IMR-90 (cell line): ENCODE data around the gene TMEM144. TPM values are rescaled to one million over a fixed set of nuclear protein-coding genes. Genes with fewer than 3 reads are reported as not detected.

ENCODE experiments used
- ATAC-seq: fragments of 200-7000 bp; cut with Tn5 transposase; 2 replicates; pipeline ENCODE4 v1.9.1; 2020; ENCODE audit warnings: low read depth, mild to moderate bottlenecking, moderate library complexity
- BruUV-seq: library from RNA; stranded (reverse); fragments of 400-500 nt; replicated peaks from 2 replicates; lab custom pipeline; 2021; lab: Mats Ljungman, UMichigan
- CTCF ChIA-PET: fragments of 300-600 bp; formaldehyde crosslinking; extraction: SDS; loops from one replicate; lab custom pipeline; 2021; ENCODE audit warnings: antibody characterized with exemption; lab: Yijun Ruan, JAX
- POLR2A ChIA-PET: fragments of 300-600 bp; sonication (Branson Sonifier 250); formaldehyde crosslinking; loops from one replicate; lab custom pipeline; 2022; ENCODE audit warnings: antibody characterized with exemption; ENCODE audit not compliant: unreplicated experiment; lab: Charles Lee
- DNase-seq: peaks from one replicate; pipeline ENCODE4 v3.0.0; 2013
- H2AFZ ChIP-seq: replicated peaks from 2 replicates; pipeline ENCODE3; 2013; ENCODE audit warnings: low read length, mild to moderate bottlenecking; ENCODE audit not compliant: poor library complexity
- H2AK5ac ChIP-seq: 2 replicates; pipeline ENCODE4 v1.6.1; 2013; ENCODE audit warnings: low read depth, low read length, inconsistent platforms
- H2AK9ac ChIP-seq: replicated peaks from 2 replicates; pipeline ENCODE3; 2013; ENCODE audit warnings: mild to moderate bottlenecking, low read depth, low read length, moderate library complexity; ENCODE audit not compliant: poor library complexity
- H2BK120ac ChIP-seq: 2 replicates; pipeline ENCODE4 v1.6.1; 2013; ENCODE audit warnings: low read depth, low read length, inconsistent platforms
- H2BK15ac ChIP-seq: 3 replicates; pipeline ENCODE4 v1.6.1; 2013; ENCODE audit warnings: low read depth, low read length, inconsistent platforms
- H2BK20ac ChIP-seq: 2 replicates; pipeline ENCODE4 v1.6.1; 2013; ENCODE audit warnings: low read depth, mild to moderate bottlenecking, inconsistent platforms, low read length, moderate library complexity
- H2BK5ac ChIP-seq: 2 replicates; pipeline ENCODE4 v1.6.1; 2013; ENCODE audit warnings: mild to moderate bottlenecking, low read depth, low read length, inconsistent platforms; ENCODE audit not compliant: poor library complexity, severe bottlenecking
- H3K14ac ChIP-seq: replicated peaks from 2 replicates; pipeline ENCODE4 v1.6.1; 2013; ENCODE audit warnings: low read depth, low read length, inconsistent platforms
- H3K18ac ChIP-seq: 2 replicates; pipeline ENCODE4 v1.6.1; 2013; ENCODE audit warnings: low read depth, low read length, control low read depth
- H3K23ac ChIP-seq: 2 replicates; pipeline ENCODE4 v1.6.1; 2013; ENCODE audit warnings: low read depth, low read length, inconsistent platforms
- H3K27ac ChIP-seq: 2 replicates; pipeline ENCODE4 v1.5.1; 2013; ENCODE audit warnings: mild to moderate bottlenecking, control low read depth, low read length; ENCODE audit not compliant: insufficient read depth
- H3K27me3 ChIP-seq: 2 replicates; pipeline ENCODE4 v1.6.1; 2013; ENCODE audit warnings: low read length; ENCODE audit not compliant: control insufficient read depth, insufficient read depth
- H3K36me3 ChIP-seq: 2 replicates; pipeline ENCODE4 v1.6.1; 2013; ENCODE audit warnings: low read length, mixed read lengths; ENCODE audit not compliant: control insufficient read depth, insufficient read depth
- H3K4ac ChIP-seq: 2 replicates; pipeline ENCODE4 v1.6.1; 2013; ENCODE audit warnings: low read depth, low read length, inconsistent platforms
- H3K4me1 ChIP-seq: 2 replicates; pipeline ENCODE4 v1.6.1; 2013; ENCODE audit warnings: low read length, mixed read lengths; ENCODE audit not compliant: control insufficient read depth, insufficient read depth
- H3K4me2 ChIP-seq: 2 replicates; pipeline ENCODE4 v1.6.1; 2013; ENCODE audit warnings: low read depth, mild to moderate bottlenecking, control low read depth, low read length, moderate library complexity
- H3K4me3 ChIP-seq: 2 replicates; pipeline ENCODE4 v1.5.1; 2013; ENCODE audit warnings: low read depth, mild to moderate bottlenecking, control low read depth, low read length, moderate library complexity; ENCODE audit not compliant: insufficient read depth
- H3K56ac ChIP-seq: 2 replicates; pipeline ENCODE4 v1.6.1; 2013; ENCODE audit warnings: low read length, inconsistent platforms; ENCODE audit not compliant: insufficient read depth; ENCODE audit errors: extremely low read depth
- H3K79me1 ChIP-seq, 2 experiments: 2 replicates each; pipeline ENCODE4 v1.6.1; 2013; ENCODE audit warnings: low read length in 2 of 2, inconsistent platforms in 1 of 2, low read depth in 1 of 2
- H3K9ac ChIP-seq: 2 replicates; pipeline ENCODE4 v1.6.1; 2013; ENCODE audit warnings: low read depth, low read length, control low read depth
- H3K9me1 ChIP-seq: 2 replicates; pipeline ENCODE4 v1.6.1; 2013; ENCODE audit warnings: low read length, inconsistent platforms; ENCODE audit not compliant: insufficient read depth
- H3K9me3 ChIP-seq: 2 replicates; pipeline ENCODE4 v1.6.1; 2013; ENCODE audit warnings: low read length; ENCODE audit not compliant: control insufficient read depth, insufficient read depth
- H4K20me1 ChIP-seq: 2 replicates; pipeline ENCODE4 v1.6.1; 2013; ENCODE audit warnings: low read length, inconsistent platforms; ENCODE audit not compliant: insufficient read depth
- H4K5ac ChIP-seq: 2 replicates; pipeline ENCODE4 v1.6.1; 2013; ENCODE audit warnings: mild to moderate bottlenecking, low read depth, low read length, control low read depth
- H4K8ac ChIP-seq, 2 experiments: 2 replicates each; pipeline ENCODE4 v1.6.1; 2013; ENCODE audit warnings: low read depth in 2 of 2, low read length in 2 of 2, control low read depth in 1 of 2, inconsistent platforms in 1 of 2
- H4K91ac ChIP-seq: 2 replicates; pipeline ENCODE4 v1.6.1; 2013; ENCODE audit warnings: low read depth, low read length, inconsistent platforms; ENCODE audit not compliant: insufficient read depth
- BHLHE40 ChIP-seq: fragments of 150-350 bp; IDR thresholded peaks from 2 replicates; pipeline ENCODE4 v1.6.1; 2016; ENCODE audit warnings: mild to moderate bottlenecking, low read depth, low read length
- CEBPB ChIP-seq: IDR thresholded peaks from 2 replicates; pipeline ENCODE4 v1.6.1; 2012; ENCODE audit warnings: low read depth, low read length, improper control_type of control experiment
- CHD1 ChIP-seq: IDR thresholded peaks from 2 replicates; pipeline ENCODE4 v1.6.1; 2012; ENCODE audit warnings: low read depth, low read length, improper control_type of control experiment
- ELK1 ChIP-seq: fragments of 150-350 bp; IDR thresholded peaks from 2 replicates; pipeline ENCODE4 v1.6.1; 2016; ENCODE audit warnings: low read depth, mild to moderate bottlenecking, low read length, moderate library complexity, borderline replicate concordance
- FOS ChIP-seq: fragments of 150-350 bp; IDR thresholded peaks from 2 replicates; pipeline ENCODE4 v1.6.1; 2016; ENCODE audit warnings: low read depth, low read length
- MAFK ChIP-seq: IDR thresholded peaks from 2 replicates; pipeline ENCODE4 v1.6.1; 2012; ENCODE audit warnings: low read depth, low read length, improper control_type of control experiment
- MAZ ChIP-seq: IDR thresholded peaks from 2 replicates; pipeline ENCODE4 v1.6.1; 2012; ENCODE audit warnings: low read depth, mild to moderate bottlenecking, low read length, improper control_type of control experiment, moderate library complexity, borderline replicate concordance
- MXI1 ChIP-seq: IDR thresholded peaks from 2 replicates; pipeline ENCODE4 v1.6.1; 2012; ENCODE audit warnings: low read depth, mild to moderate bottlenecking, low read length, moderate library complexity, borderline replicate concordance
- NFE2L2 ChIP-seq: fragments of 150-350 bp; IDR thresholded peaks from 2 replicates; pipeline ENCODE4 v1.6.1; 2016; ENCODE audit warnings: low read depth, mild to moderate bottlenecking, low read length
- POLR2A ChIP-seq: IDR thresholded peaks from 2 replicates; pipeline ENCODE4 v1.6.1; 2012; ENCODE audit warnings: mild to moderate bottlenecking, low read depth, low read length
- RAD21 ChIP-seq: IDR thresholded peaks from 2 replicates; pipeline ENCODE4 v1.6.1; 2012; ENCODE audit warnings: low read length, improper control_type of control experiment
- RCOR1 ChIP-seq: IDR thresholded peaks from 2 replicates; pipeline ENCODE4 v1.6.1; 2012; ENCODE audit warnings: mild to moderate bottlenecking, low read length, improper control_type of control experiment; ENCODE audit not compliant: insufficient replicate concordance
- RFX5 ChIP-seq: IDR thresholded peaks from 2 replicates; pipeline ENCODE4 v1.8.0; 2012; ENCODE audit warnings: low read depth, mild to moderate bottlenecking, low read length, moderate library complexity
- WGBS, 2 experiments: methylation state at CpG; one replicate each; pipeline versions ENCODE4 v1.1.5 to v1.1.7; 2013; ENCODE audit warnings: missing lambda C conversion rate in 2 of 2; ENCODE audit not compliant: insufficient read length in 1 of 2; ENCODE audit errors: extremely low coverage in 2 of 2; 5-methylcytosine and 5-hydroxymethylcytosine counted together
- dilution Hi-C: fragments of 300-500 bp; cut with HindIII; formaldehyde crosslinking; loops from one replicate; pipeline ENCODE4 v1.14.3; 2018; ENCODE audit warnings: low sequenced_read_pairs; ENCODE audit not compliant: unreplicated experiment
- in situ Hi-C: fragments of 300-500 bp; cut with MboI; formaldehyde crosslinking; loops from 3 replicates; pipeline ENCODE4 v1.14.3; 2019; ENCODE audit warnings: low sequenced_read_pairs, inconsistent platforms, mixed read lengths
- intact Hi-C: fragments of 100-400 bp; cut with micrococcal nuclease; formaldehyde crosslinking; loops from 2 replicates; pipeline ENCODE4 v1.10.0; 2022
- polyA plus RNA-seq, 3 experiments: library from polyadenylated mRNA; depleted of rRNA; stranded (reverse); fragments of >200 nt; gene quantifications; 2 replicates each; pipeline ENCODE4 v1.2.3, GENCODE V29; 2012; ENCODE audit warnings: low replicate concordance in 1 of 3
- total RNA-seq: library from RNA; depleted of rRNA; stranded (reverse); fragments of >200 nt; gene quantifications from 2 replicates; pipeline ENCODE4 v1.2.3, GENCODE V29; 2012
- TF ChIP-seq, protein P1 (sequence below): fragments of 150-350 bp; IDR thresholded peaks from 2 replicates; pipeline ENCODE4 v1.6.1; 2017; ENCODE audit warnings: mild to moderate bottlenecking, antibody characterized with exemption, low read length, low read depth
- TF ChIP-seq, protein P2 (sequence below): conservative IDR thresholded peaks from 2 replicates; pipeline ENCODE4 v1.5.1; 2012; ENCODE audit warnings: mild to moderate bottlenecking, low read depth, low read length, improper control_type of control experiment

TMEM144 gene
- total and polyA plus RNA-seq, 2 of the 4 experiments (the other 2 are of a cell fraction): 0.58 to 2.2 TPM

DNA sequence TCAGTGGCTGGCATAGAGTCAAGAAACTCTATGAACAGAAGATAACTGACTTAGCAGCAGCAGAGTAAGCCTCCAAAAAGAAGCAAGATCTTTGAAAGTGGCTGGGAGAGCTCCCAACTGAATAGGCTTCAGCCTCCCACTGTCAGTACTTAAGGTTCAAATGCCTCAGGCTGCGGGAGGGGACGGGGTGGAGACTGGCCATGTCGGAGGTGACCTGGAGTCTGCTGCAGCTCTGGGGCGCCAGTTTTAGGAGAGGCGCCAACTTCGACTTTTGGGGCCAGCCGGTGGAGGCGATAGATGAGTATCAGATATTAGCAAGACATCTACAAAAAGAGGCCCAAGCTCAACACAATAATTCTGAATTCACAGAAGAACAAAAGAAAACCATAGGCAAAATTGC lies 67.3 kb downstream of the TMEM144 start:
- Histone ChIP-seq H3K27me3 (no peaks in the 10 kb centered on the region), H3K9me1 (no peaks in the 10 kb centered on the region), H3K27ac (no peak overlapping the region), H2AK9ac (no peak overlapping the region), H4K8ac (no peak overlapping the region), H2AK5ac (no peak overlapping the region), H2BK15ac (no peak overlapping the region), H4K20me1 (no peaks in the 10 kb centered on the region), H3K56ac (no peak overlapping the region), H3K36me3 (no peaks in the 10 kb centered on the region), H2BK120ac (no peak overlapping the region), H3K4me1 (no peaks in the 10 kb centered on the region), H2AFZ (peak overlapping the region; percentile 43), H3K4ac (no peak overlapping the region), H4K91ac (no peak overlapping the region), H3K18ac (no peak overlapping the region), H2BK20ac (no peak overlapping the region), H4K5ac (no peak overlapping the region), H2BK5ac (no peak overlapping the region), H3K14ac (no peak overlapping the region), H3K9me3 (no peaks in the 10 kb centered on the region), H3K79me1 (no peaks in the 10 kb centered on the region), H3K23ac (no peak overlapping the region), H3K4me3 (no peak overlapping the region), H3K4me2 (no peak overlapping the region), H3K9ac (no peak overlapping the region)
- dilution Hi-C loops (no loop called here), intact Hi-C loops (no loop called here), in situ Hi-C loops (no loop called here)
- POLR2A ChIA-PET: no interaction called here
- no TSS peak for BruUV-seq
- ATAC-seq (no peak), DNase-seq (no peak)
- no CpG with 5 or more reads among the region's 8 CpGs for WGBS, 2 experiments
- CTCF ChIA-PET: no interaction called here
- TF ChIP-seq MXI1 (no peak), RCOR1 (no peak), FOS (no peak), RFX5 (no peak), MAFK (no peak), MAZ (no peak), BHLHE40 (no peak), CEBPB (no peak), RAD21 (no peak), ELK1 (no peak), POLR2A (no peak), CHD1 (no peak), NFE2L2 (no peak)
- TF ChIP-seq, protein P1, sequence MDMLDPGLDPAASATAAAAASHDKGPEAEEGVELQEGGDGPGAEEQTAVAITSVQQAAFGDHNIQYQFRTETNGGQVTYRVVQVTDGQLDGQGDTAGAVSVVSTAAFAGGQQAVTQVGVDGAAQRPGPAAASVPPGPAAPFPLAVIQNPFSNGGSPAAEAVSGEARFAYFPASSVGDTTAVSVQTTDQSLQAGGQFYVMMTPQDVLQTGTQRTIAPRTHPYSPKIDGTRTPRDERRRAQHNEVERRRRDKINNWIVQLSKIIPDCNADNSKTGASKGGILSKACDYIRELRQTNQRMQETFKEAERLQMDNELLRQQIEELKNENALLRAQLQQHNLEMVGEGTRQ: no peak
- TF ChIP-seq, protein P2, sequence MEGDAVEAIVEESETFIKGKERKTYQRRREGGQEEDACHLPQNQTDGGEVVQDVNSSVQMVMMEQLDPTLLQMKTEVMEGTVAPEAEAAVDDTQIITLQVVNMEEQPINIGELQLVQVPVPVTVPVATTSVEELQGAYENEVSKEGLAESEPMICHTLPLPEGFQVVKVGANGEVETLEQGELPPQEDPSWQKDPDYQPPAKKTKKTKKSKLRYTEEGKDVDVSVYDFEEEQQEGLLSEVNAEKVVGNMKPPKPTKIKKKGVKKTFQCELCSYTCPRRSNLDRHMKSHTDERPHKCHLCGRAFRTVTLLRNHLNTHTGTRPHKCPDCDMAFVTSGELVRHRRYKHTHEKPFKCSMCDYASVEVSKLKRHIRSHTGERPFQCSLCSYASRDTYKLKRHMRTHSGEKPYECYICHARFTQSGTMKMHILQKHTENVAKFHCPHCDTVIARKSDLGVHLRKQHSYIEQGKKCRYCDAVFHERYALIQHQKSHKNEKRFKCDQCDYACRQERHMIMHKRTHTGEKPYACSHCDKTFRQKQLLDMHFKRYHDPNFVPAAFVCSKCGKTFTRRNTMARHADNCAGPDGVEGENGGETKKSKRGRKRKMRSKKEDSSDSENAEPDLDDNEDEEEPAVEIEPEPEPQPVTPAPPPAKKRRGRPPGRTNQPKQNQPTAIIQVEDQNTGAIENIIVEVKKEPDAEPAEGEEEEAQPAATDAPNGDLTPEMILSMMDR: no peak
